ENCODE measurements around the gene SLC26A9. TPM values are rescaled to one million over a fixed set of nuclear protein-coding genes. Genes with fewer than 3 reads are reported as not detected.

Gene SLC26A9
- total and polyA plus RNA-seq, 2 donors (not counting 1 experiment from before 2014, with no cell fraction given) = not detected

DNA sequence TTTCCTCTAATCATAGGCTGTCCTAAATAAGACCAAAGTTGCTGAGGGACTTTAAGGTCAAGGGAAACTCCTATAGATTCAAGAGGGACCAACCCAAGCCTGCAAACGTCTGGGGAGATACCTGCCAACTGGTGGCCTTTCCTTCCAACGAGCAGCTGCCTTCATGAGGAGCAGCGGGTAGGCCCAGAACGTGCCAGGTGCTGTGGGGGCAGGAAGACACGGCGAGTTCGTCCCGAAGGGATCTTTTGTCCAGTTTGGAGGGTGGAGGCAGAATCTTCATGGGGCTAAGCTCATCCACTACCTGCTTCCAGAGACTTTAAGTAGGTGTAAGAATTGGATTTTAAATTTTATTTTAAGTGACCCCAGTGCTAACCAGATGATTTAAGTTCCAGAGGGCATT is 26.0 kb upstream of the SLC26A9 start:
- no peaks in the 10 kb centered on the region for H3K9me3 ChIP-seq (ENCODE audit: control insufficient read depth, insufficient read depth, low read depth, low read length)
- no peaks in the 10 kb centered on the region for H4K20me1 ChIP-seq (ENCODE audit: control insufficient read depth, extremely low read depth, insufficient read depth, low read length)
- H2AFZ ChIP-seq (ENCODE audit: low read length) = no peak overlapping the region
- TF ChIP-seq, protein P1, sequence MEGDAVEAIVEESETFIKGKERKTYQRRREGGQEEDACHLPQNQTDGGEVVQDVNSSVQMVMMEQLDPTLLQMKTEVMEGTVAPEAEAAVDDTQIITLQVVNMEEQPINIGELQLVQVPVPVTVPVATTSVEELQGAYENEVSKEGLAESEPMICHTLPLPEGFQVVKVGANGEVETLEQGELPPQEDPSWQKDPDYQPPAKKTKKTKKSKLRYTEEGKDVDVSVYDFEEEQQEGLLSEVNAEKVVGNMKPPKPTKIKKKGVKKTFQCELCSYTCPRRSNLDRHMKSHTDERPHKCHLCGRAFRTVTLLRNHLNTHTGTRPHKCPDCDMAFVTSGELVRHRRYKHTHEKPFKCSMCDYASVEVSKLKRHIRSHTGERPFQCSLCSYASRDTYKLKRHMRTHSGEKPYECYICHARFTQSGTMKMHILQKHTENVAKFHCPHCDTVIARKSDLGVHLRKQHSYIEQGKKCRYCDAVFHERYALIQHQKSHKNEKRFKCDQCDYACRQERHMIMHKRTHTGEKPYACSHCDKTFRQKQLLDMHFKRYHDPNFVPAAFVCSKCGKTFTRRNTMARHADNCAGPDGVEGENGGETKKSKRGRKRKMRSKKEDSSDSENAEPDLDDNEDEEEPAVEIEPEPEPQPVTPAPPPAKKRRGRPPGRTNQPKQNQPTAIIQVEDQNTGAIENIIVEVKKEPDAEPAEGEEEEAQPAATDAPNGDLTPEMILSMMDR (conservative IDR thresholded peaks at IDR 0.05 in 1 of 2, IDR thresholded peaks at IDR 0.05 in 1 of 2; ENCODE audit: low read depth in 1 of 2, low read length in 2 of 2) = no peak
- TF ChIP-seq EZH2 (IDR thresholded peaks at IDR 0.05; ENCODE audit: low read length, missing control alignments) = no peak
- no peak overlapping the region for H3K4me2 ChIP-seq (ENCODE audit: extremely low read depth, insufficient read depth, low read length)
- DNase-seq (ENCODE audit: low read depth in 2 of 2) = no peak
- no peaks in the 10 kb centered on the region for H3K79me2 ChIP-seq (ENCODE audit: control insufficient read depth, insufficient read depth, low read length)
- H3K9ac ChIP-seq (ENCODE audit: insufficient read depth, low read length) = no peak overlapping the region
- H3K4me3 ChIP-seq (replicated peaks in 1 of 4; ENCODE audit: control extremely low read depth in 1 of 4, insufficient read depth in 1 of 4, low read depth in 3 of 4, low read length in 4 of 4) = no peak overlapping the region
- H3K36me3 ChIP-seq (ENCODE audit: control insufficient read depth, insufficient read depth, low read length) = no peaks in the 10 kb centered on the region
- H3K27ac ChIP-seq (ENCODE audit: insufficient read depth, low read length) = no peak overlapping the region
- H3K4me1 ChIP-seq (ENCODE audit: control insufficient read depth, extremely low read depth, insufficient read depth, low read length) = no peaks in the 10 kb centered on the region
- no peaks in the 10 kb centered on the region for H3K27me3 ChIP-seq (ENCODE audit: control insufficient read depth, insufficient read depth, low read length)

DNA sequence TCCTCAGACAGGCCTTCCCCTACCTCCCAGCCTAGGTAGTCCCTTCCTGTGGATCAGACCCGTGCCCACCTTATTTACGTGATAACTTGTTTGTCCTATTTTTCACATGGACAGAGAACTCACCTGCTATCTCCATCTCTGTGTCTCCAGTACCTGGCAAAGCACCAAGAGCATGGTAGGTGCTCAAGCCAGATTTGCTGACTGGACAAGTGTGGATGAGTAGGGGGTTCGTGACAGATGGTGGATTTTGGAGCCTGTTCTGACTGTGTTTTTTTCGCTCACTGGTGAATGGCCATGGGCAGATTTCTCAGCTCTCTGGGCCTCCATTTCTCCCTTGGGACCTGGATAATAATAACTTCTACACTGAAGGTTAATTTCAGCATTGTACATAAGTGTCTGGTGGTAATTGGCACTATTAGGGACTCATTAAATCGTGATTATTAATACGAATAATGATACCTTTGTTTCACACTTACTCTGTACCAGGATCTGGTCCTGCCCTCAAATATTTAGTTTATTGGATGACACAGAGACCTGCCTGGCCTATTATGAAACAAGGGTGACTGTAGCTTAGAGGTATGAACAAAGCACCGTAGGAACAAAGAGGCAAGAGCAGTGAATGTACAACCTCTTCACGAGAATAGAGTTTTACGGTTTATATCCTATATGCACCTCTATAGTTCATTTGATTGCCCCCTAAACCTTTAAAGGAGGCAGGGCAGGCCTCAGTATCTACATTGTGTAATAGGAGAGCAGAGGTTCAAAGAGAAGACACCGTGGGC is 24.5 kb upstream of the SLC26A9 start:
- TF ChIP-seq, protein P1 (conservative IDR thresholded peaks at IDR 0.05 in 1 of 2, IDR thresholded peaks at IDR 0.05 in 1 of 2; ENCODE audit: low read depth in 1 of 2, low read length in 2 of 2) = no peak
- TF ChIP-seq EZH2 (IDR thresholded peaks at IDR 0.05; ENCODE audit: low read length, missing control alignments) = no peak
- Histone ChIP-seq H3K9me3 (ENCODE audit: control insufficient read depth, insufficient read depth, low read depth, low read length) (no peaks in the 10 kb centered on the region), H3K4me2 (ENCODE audit: extremely low read depth, insufficient read depth, low read length) (no peak overlapping the region), H3K79me2 (ENCODE audit: control insufficient read depth, insufficient read depth, low read length) (no peaks in the 10 kb centered on the region), H3K4me3 (replicated peaks in 1 of 4; ENCODE audit: control extremely low read depth in 1 of 4, insufficient read depth in 1 of 4, low read depth in 3 of 4, low read length in 4 of 4) (no peak overlapping the region), H2AFZ (ENCODE audit: low read length) (no peak overlapping the region), H4K20me1 (ENCODE audit: control insufficient read depth, extremely low read depth, insufficient read depth, low read length) (no peaks in the 10 kb centered on the region), H3K27ac (ENCODE audit: insufficient read depth, low read length) (no peak overlapping the region), H3K9ac (ENCODE audit: insufficient read depth, low read length) (no peak overlapping the region), H3K27me3 (ENCODE audit: control insufficient read depth, insufficient read depth, low read length) (no peaks in the 10 kb centered on the region), H3K36me3 (ENCODE audit: control insufficient read depth, insufficient read depth, low read length) (no peaks in the 10 kb centered on the region), H3K4me1 (ENCODE audit: control insufficient read depth, extremely low read depth, insufficient read depth, low read length) (no peaks in the 10 kb centered on the region)
- DNase-seq (ENCODE audit: low read depth in 2 of 2) = no peak

DNA sequence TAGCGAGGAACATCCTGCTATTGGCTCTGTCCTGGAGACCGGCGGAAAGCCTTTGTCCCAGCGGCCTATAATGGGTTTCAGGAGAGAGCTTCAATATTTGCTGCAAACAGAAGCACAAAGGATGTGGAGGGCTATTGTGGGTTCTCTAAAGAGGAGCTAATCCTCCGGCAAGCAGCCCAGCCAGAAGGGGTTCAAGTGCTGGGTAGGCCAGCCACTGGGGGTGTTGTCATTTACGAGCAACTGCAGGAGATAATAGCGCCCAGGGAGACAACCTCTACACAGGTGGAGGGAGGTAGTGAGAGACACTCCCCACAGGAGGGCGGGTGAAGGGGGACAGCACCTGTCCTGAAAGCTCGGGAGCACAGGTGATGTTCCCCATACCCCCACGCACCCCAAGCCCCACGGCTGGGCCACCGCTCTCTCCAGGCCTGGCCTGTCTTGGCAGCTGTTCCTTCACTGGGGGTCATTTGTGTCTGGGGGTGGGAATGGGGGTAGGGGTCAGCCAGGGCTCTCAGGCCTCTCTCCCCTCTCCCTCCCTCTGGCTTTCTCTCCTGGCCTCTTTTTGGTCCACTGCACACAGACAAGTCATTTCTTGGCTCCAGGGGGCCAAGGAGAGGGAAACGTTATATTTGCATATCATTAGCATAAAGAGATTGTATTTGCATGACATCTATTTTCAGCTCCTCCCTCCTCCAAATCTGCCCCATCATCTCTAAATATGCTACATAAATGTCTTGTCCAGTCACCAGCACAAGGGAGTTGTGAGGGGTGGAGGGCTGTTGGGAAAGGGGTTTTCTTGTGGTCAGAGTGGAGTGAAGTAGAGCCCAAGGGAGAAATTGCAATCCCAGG is 22.0 kb upstream of the SLC26A9 start:
- Histone ChIP-seq H2AFZ (ENCODE audit: low read length) (no peak overlapping the region), H3K4me2 (ENCODE audit: extremely low read depth, insufficient read depth, low read length) (no peak overlapping the region), H3K9ac (ENCODE audit: insufficient read depth, low read length) (no peak overlapping the region), H3K4me3 (replicated peaks in 1 of 4; ENCODE audit: control extremely low read depth in 1 of 4, insufficient read depth in 1 of 4, low read depth in 3 of 4, low read length in 4 of 4) (no peak overlapping the region), H3K27me3 (ENCODE audit: control insufficient read depth, insufficient read depth, low read length) (no peaks in the 10 kb centered on the region), H3K27ac (ENCODE audit: insufficient read depth, low read length) (no peak overlapping the region), H3K4me1 (ENCODE audit: control insufficient read depth, extremely low read depth, insufficient read depth, low read length) (no peaks in the 10 kb centered on the region), H4K20me1 (ENCODE audit: control insufficient read depth, extremely low read depth, insufficient read depth, low read length) (no peaks in the 10 kb centered on the region), H3K79me2 (ENCODE audit: control insufficient read depth, insufficient read depth, low read length) (no peaks in the 10 kb centered on the region), H3K9me3 (ENCODE audit: control insufficient read depth, insufficient read depth, low read depth, low read length) (no peaks in the 10 kb centered on the region), H3K36me3 (ENCODE audit: control insufficient read depth, insufficient read depth, low read length) (no peaks in the 10 kb centered on the region)
- no peak for DNase-seq (ENCODE audit: low read depth in 2 of 2)
- TF ChIP-seq, protein P1 (conservative IDR thresholded peaks at IDR 0.05 in 1 of 2, IDR thresholded peaks at IDR 0.05 in 1 of 2; ENCODE audit: low read depth in 1 of 2, low read length in 2 of 2) = no peak
- TF ChIP-seq EZH2 (IDR thresholded peaks at IDR 0.05; ENCODE audit: low read length, missing control alignments) = no peak
